Parathyroid adenoma (tissue), 2 donors: Measurements from ENCODE around the gene HORMAD2.
"Not testable (repeated sequence)": the region's sequence is repeated elsewhere in the genome, so short reads cannot be mapped to it uniquely, and the experiment has no call there.

Experiments
- H2AFZ ChIP-seq: fragments of 300-600 bp; sonication (generic); one replicate; pipeline ENCODE4 v1.7.0; 2017; ENCODE audit warnings: antibody characterized with exemption, mild to moderate bottlenecking
- H3K27ac ChIP-seq: fragments of 300-600 bp; sonication (generic); one replicate; pipeline ENCODE4 v1.7.0; 2017
- H3K27me3 ChIP-seq: fragments of 300-600 bp; sonication (generic); one replicate; pipeline ENCODE4 v1.7.0; 2017; ENCODE audit warnings: low read length; ENCODE audit not compliant: control insufficient read depth, insufficient read depth
- H3K36me3 ChIP-seq: fragments of 300-600 bp; sonication (generic); one replicate; pipeline ENCODE4 v1.7.0; 2017; ENCODE audit warnings: low read length; ENCODE audit not compliant: control insufficient read depth, insufficient read depth
- H3K4me1 ChIP-seq: fragments of 300-600 bp; sonication (generic); one replicate; pipeline ENCODE4 v1.7.0; 2017; ENCODE audit warnings: control low read depth
- H3K4me2 ChIP-seq: fragments of 300-600 bp; sonication (generic); one replicate; pipeline ENCODE4 v1.7.0; 2017; ENCODE audit warnings: low read length
- H3K4me3 ChIP-seq: fragments of 300-600 bp; sonication (generic); one replicate; pipeline ENCODE4 v1.7.0; 2017; ENCODE audit warnings: low read depth, low read length
- H3K79me2 ChIP-seq: fragments of 300-600 bp; sonication (generic); one replicate; pipeline ENCODE4 v1.7.0; 2017; ENCODE audit warnings: control low read depth
- H3K9ac ChIP-seq: fragments of 300-600 bp; sonication (generic); one replicate; pipeline ENCODE4 v1.7.0; 2017; ENCODE audit warnings: mild to moderate bottlenecking
- H3K9me3 ChIP-seq: fragments of 300-600 bp; sonication (generic); one replicate; pipeline ENCODE4 v1.7.0; 2017; ENCODE audit warnings: low read length; ENCODE audit not compliant: control insufficient read depth
- TF ChIP-seq, protein P1 (sequence below): fragments of 300-600 bp; sonication (generic); IDR thresholded peaks from one replicate; pipeline ENCODE4 v1.7.0; 2017; ENCODE audit warnings: antibody characterized with exemption, mild to moderate bottlenecking
- donor health status: primary hyperparathyroidism.

HORMAD2 gene

DNA sequence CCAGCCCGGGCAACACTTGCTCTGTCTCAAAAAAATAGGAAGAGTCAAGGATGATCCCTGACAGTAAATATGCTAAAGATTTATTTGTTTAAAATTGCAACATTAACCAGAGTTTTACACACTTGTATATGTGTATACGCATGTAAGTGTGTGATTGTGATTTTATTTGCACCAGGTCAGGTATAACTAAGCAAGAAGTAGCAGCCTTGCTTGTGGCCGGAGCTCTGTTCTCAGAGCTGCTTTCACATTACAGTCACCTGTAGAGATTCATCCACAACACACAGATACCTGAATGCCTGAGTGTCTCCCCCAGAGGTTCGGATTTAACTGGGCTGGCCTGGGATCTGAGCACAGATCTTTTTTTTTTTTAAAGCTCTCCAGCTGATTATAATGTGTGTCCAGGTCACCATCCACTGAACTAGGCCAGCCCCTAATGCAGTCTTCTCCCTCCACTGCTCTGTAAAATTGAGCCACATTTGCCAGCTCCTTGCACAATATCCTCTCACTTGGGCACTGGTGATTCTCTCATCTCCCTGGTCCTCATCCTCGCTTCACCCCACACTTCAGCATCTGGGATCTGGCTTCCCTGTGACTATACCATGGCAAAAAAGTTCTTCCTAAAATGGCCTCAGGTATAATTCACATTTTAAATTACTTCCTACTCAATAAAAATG, 118.0 kb downstream of the HORMAD2 start:
- no peaks in the 10 kb centered on the region for H3K36me3 ChIP-seq
- no peak overlapping the region for H3K9ac ChIP-seq
- no peak overlapping the region for H3K4me3 ChIP-seq
- H3K27ac ChIP-seq: no peak overlapping the region
- H3K79me2 ChIP-seq: no peaks in the 10 kb centered on the region
- TF ChIP-seq, protein P1, sequence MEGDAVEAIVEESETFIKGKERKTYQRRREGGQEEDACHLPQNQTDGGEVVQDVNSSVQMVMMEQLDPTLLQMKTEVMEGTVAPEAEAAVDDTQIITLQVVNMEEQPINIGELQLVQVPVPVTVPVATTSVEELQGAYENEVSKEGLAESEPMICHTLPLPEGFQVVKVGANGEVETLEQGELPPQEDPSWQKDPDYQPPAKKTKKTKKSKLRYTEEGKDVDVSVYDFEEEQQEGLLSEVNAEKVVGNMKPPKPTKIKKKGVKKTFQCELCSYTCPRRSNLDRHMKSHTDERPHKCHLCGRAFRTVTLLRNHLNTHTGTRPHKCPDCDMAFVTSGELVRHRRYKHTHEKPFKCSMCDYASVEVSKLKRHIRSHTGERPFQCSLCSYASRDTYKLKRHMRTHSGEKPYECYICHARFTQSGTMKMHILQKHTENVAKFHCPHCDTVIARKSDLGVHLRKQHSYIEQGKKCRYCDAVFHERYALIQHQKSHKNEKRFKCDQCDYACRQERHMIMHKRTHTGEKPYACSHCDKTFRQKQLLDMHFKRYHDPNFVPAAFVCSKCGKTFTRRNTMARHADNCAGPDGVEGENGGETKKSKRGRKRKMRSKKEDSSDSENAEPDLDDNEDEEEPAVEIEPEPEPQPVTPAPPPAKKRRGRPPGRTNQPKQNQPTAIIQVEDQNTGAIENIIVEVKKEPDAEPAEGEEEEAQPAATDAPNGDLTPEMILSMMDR: no peak
- H3K4me2 ChIP-seq: no peak overlapping the region
- no peaks in the 10 kb centered on the region for H3K27me3 ChIP-seq
- no peak overlapping the region for H2AFZ ChIP-seq
- H3K9me3 ChIP-seq: no peaks in the 10 kb centered on the region
- H3K4me1 ChIP-seq: peaks cover 5% of the 10 kb centered on the region

DNA sequence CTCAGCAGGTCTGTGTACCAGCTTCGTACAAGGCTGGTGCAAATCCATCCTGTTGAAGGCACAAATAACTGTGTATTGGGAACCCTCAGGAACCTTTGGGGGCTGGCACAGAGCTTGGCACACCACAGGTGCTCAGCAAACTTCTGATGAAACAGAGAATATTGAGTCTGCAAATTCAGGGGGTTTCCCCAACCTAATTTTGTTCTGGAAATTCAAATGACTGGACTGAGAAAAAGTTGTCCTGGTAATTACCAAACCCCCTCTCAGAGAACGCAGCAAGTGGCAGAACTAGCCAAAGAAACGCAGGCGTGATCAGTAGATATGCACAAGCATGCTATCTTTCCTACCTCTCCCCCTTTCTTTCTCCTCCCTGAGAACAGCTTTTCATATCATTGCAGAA, 118.7 kb downstream of the HORMAD2 start:
- no peaks in the 10 kb centered on the region for H3K36me3 ChIP-seq
- TF ChIP-seq, protein P1: no peak

DNA sequence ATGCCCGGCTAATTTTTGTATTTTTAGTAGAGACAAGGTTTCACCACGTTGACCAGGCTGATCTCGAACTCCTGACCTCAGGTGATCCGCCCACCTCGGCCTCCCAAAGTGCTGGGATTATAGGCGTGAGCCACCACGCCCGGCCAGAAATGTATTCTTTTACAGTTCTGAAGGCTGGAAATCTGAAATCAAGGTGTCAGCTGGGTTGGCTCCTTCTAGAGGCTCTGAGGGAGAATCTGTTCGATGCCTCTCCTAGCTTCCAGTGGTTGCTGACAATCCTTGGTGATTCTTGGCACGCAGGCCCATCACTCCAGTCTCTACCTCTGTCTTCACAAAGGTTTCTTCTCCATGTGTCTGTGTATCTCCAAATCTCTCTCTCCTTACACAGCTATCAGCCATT, 120.6 kb downstream of the HORMAD2 start:
- H3K4me2 ChIP-seq, H3K79me2 ChIP-seq, H3K4me3 ChIP-seq, H3K36me3 ChIP-seq, H2AFZ ChIP-seq, H3K27ac ChIP-seq, H3K9me3 ChIP-seq, H3K27me3 ChIP-seq, H3K4me1 ChIP-seq, H3K9ac ChIP-seq: not testable (repeated sequence)

More for the DNA sequence above, 118.7 kb downstream of the HORMAD2 start:
- no peak overlapping the region for H3K27ac ChIP-seq
- H3K27me3 ChIP-seq: no peaks in the 10 kb centered on the region
- no peak overlapping the region for H3K4me3 ChIP-seq
- no peak overlapping the region for H3K4me2 ChIP-seq
- H3K4me1 ChIP-seq: peaks cover 5% of the 10 kb centered on the region
- H3K79me2 ChIP-seq: no peaks in the 10 kb centered on the region
- H3K9me3 ChIP-seq: no peaks in the 10 kb centered on the region
- H3K9ac ChIP-seq: no peak overlapping the region
- H2AFZ ChIP-seq: peak overlapping the region; percentile 28

DNA sequence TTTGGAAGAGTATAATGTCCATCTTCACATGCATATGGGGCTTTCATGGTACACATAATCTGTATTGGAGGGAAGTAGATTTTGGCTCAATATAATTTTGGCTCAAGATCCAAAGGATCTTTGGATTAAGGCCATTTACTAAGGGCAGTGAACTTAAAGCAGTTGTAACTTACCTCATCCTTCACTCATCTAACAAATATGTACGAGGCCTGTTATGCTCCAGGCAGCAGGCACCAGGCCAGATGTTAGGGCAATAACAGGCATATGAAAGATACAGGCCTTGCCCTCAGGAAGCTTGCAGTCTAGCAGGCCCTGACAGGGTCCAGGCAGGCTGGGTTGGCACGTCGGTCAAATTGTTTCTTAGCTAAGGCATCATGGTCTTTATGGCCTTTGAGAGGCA, 121.7 kb downstream of the HORMAD2 start:
- TF ChIP-seq, protein P1: no peak
- Histone ChIP-seq H3K27me3 (no peaks in the 10 kb centered on the region), H3K79me2 (no peaks in the 10 kb centered on the region), H3K9me3 (no peaks in the 10 kb centered on the region), H3K4me3 (no peak overlapping the region), H3K9ac (no peak overlapping the region), H3K4me1 (peaks cover 5% of the 10 kb centered on the region), H3K27ac (no peak overlapping the region), H3K36me3 (no peaks in the 10 kb centered on the region), H2AFZ (no peak overlapping the region), H3K4me2 (no peak overlapping the region)

DNA sequence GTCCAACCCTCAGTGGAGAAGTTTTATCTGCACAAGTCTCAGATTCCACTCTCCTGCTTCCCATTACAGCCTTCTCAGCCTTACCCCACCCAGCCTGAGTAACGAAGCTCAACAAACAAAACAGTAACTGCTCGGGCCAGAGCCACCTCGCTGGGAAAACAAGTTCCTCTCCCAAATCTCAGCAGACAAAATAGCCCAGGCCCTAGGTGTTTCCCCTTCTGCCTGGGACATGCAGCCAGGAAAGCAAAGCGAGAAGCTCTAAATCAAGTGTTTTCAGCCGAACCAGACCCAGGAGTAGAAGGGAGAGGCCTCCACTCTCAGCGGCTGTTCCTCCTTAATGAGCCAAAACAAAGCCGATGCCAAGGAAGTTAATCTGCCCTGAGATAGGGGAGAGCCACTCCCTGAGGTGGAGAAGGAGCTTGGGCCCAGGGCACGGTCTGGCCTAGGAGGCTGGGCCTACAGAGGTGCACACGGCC, 122.3 kb downstream of the HORMAD2 start:
- H2AFZ ChIP-seq: peak overlapping the region; percentile 89
- no peaks in the 10 kb centered on the region for H3K9me3 ChIP-seq
- H3K9ac ChIP-seq: no peak overlapping the region
- H3K79me2 ChIP-seq: no peaks in the 10 kb centered on the region
- H3K27me3 ChIP-seq: no peaks in the 10 kb centered on the region
- TF ChIP-seq, protein P1: no peak
- no peaks in the 10 kb centered on the region for H3K36me3 ChIP-seq
- no peak overlapping the region for H3K4me3 ChIP-seq
- peak overlapping the region; percentile 32 for H3K27ac ChIP-seq
- H3K4me1 ChIP-seq: peaks cover 5% of the 10 kb centered on the region
- no peak overlapping the region for H3K4me2 ChIP-seq
